HCT116 (cell line): ENCODE data around the gene GPR61. TPM values are rescaled to one million over a fixed set of nuclear protein-coding genes. Genes with fewer than 3 reads are reported as not detected.

Experiments used
- ATAC-seq: fragments of 200-7000 bp; cut with Tn5 transposase; 2 replicates; pipeline ENCODE4 v1.9.1; 2020; ENCODE audit warnings: mild to moderate bottlenecking, moderate library complexity
- BruUV-seq: library from RNA; stranded (reverse); fragments of 400-500 nt; replicated peaks from 2 replicates; lab custom pipeline; 2021; lab: Mats Ljungman, UMichigan
- CTCF ChIA-PET: fragments of 300-600 bp; sonication (Branson Sonifier 250); formaldehyde crosslinking; loops from one replicate; lab custom pipeline; 2021; ENCODE audit warnings: antibody characterized with exemption; lab: Charles Lee
- POLR2A ChIA-PET: fragments of 300-600, 350-600 bp; sonication (Branson Sonifier 250); formaldehyde crosslinking; loops from one replicate; lab custom pipeline; 2021; ENCODE audit warnings: antibody characterized with exemption; lab: Charles Lee
- RAD21 ChIA-PET, 2 experiments: fragments of 300-600 bp; sonication (Branson Sonifier 250); formaldehyde crosslinking; loops; one replicate each; lab custom pipeline; 2023; ENCODE audit warnings: low total read pairs in 2 of 2; ENCODE audit not compliant: uncharacterized antibody in 2 of 2, unreplicated experiment in 2 of 2, low non-redundant PET in 1 of 2; lab: Charles Lee
- DNase-seq: peaks from one replicate; pipeline ENCODE4 v3.0.0-alpha.2; 2010; ENCODE audit warnings: low read depth, low spot score
- H2AFZ ChIP-seq: fragments of 200-600 bp; shearing (Covaris generic), sonication (generic); 2 replicates; pipeline ENCODE4 v1.6.1; 2017; ENCODE audit warnings: low read depth, mixed run types, mixed read lengths, antibody characterized with exemption, low read length; ENCODE audit not compliant: poor library complexity, severe bottlenecking
- H3K27ac ChIP-seq: 2 replicates; pipeline ENCODE4 v1.5.1; 2012; ENCODE audit warnings: low read depth, low read length
- H3K27me3 ChIP-seq: fragments of 200-600 bp; sonication (generic); 2 replicates; pipeline ENCODE4 v1.6.1; 2016; ENCODE audit warnings: mixed run types, low read length, mixed read lengths; ENCODE audit not compliant: insufficient read depth
- H3K36me3 ChIP-seq, 2 experiments: fragments of 200-500 bp in 1 of 2; fragments of 200-600 bp in 1 of 2; sonication (Bioruptor generic) in 1 of 2; sonication (generic) in 1 of 2; 2 replicates each; pipeline versions ENCODE4 v1.5.1 to v1.6.1; 2014 to 2016; ENCODE audit warnings: low read length in 2 of 2, inconsistent platforms in 1 of 2, mixed read lengths in 1 of 2, mixed run types in 1 of 2; ENCODE audit not compliant: insufficient read depth in 2 of 2, control insufficient read depth in 1 of 2
- H3K4me1 ChIP-seq, 2 experiments: fragments of 200-600 bp in 1 of 2; sonication (generic) in 1 of 2; 2 replicates each; pipeline versions ENCODE4 v1.5.1 to v1.6.1; 2012 to 2017; ENCODE audit warnings: low read length in 2 of 2, inconsistent platforms in 1 of 2, mild to moderate bottlenecking in 1 of 2, mixed read lengths in 1 of 2, mixed run types in 1 of 2, moderate library complexity in 1 of 2; ENCODE audit not compliant: insufficient read depth in 2 of 2, control insufficient read depth in 1 of 2
- H3K4me2 ChIP-seq: fragments of 200-600 bp; sonication (generic); 2 replicates; pipeline ENCODE4 v1.6.1; 2017; ENCODE audit warnings: mixed run types, low read length, mixed read lengths
- H3K4me3 ChIP-seq, 2 experiments: fragments of 200-600 bp in 1 of 2; sonication (generic) in 1 of 2; replicated peaks in 1 of 2; 2 replicates each; pipeline ENCODE4 v1.5.1; 2011 to 2016; ENCODE audit warnings: low read length in 2 of 2, control low read depth in 1 of 2, low read depth in 1 of 2, mild to moderate bottlenecking in 1 of 2, mixed read lengths in 1 of 2, mixed run types in 1 of 2
- H3K79me2 ChIP-seq: fragments of 200-600 bp; sonication (generic); 2 replicates; pipeline ENCODE4 v1.6.1; 2017; ENCODE audit warnings: mild to moderate bottlenecking, mixed run types, low read length, moderate library complexity, mixed read lengths; ENCODE audit not compliant: insufficient read depth
- H3K9ac ChIP-seq: fragments of 200-600 bp; sonication (generic); 2 replicates; pipeline ENCODE4 v1.6.1; 2016; ENCODE audit warnings: low read length, mixed read lengths
- H3K9me2 ChIP-seq: fragments of 200-600 bp; sonication (generic), shearing (Covaris generic); 2 replicates; pipeline ENCODE4 v1.6.1; 2017; ENCODE audit warnings: mixed run types, mild to moderate bottlenecking, moderate library complexity; ENCODE audit not compliant: insufficient read depth
- H3K9me3 ChIP-seq, 2 experiments: fragments of 200-500 bp in 1 of 2; fragments of 200-600 bp in 1 of 2; sonication (Bioruptor generic) in 1 of 2; sonication (generic) in 1 of 2; 2 replicates each; pipeline ENCODE4 v1.6.1; 2014 to 2017; ENCODE audit warnings: low read length in 2 of 2, mixed read lengths in 2 of 2, inconsistent platforms in 1 of 2, low read depth in 1 of 2, mild to moderate bottlenecking in 1 of 2, mixed run types in 1 of 2, moderate library complexity in 1 of 2; ENCODE audit not compliant: control insufficient read depth in 1 of 2, insufficient read depth in 1 of 2
- H4K20me1 ChIP-seq: fragments of 200-600 bp; sonication (generic), shearing (Covaris generic); 2 replicates; pipeline ENCODE4 v1.6.1; 2017; ENCODE audit warnings: mixed run types, mild to moderate bottlenecking, moderate library complexity; ENCODE audit not compliant: insufficient read depth
- ATF3 ChIP-seq: IDR thresholded peaks from 2 replicates; pipeline ENCODE4 v1.6.1; 2012
- CTCF ChIP-seq, 3 experiments: fragments of 200-600 bp in 1 of 3; sonication (generic) in 1 of 3; IDR thresholded peaks in 2 of 3; conservative IDR thresholded peaks in 1 of 3; 2 replicates each; pipeline ENCODE4 v1.5.1; 2012 to 2017; ENCODE audit warnings: low read depth in 2 of 3, low read length in 2 of 3, antibody characterized with exemption in 1 of 3, borderline replicate concordance in 1 of 3, control low read depth in 1 of 3, mild to moderate bottlenecking in 1 of 3, mixed read lengths in 1 of 3, mixed run types in 1 of 3, moderate library complexity in 1 of 3; ENCODE audit not compliant: insufficient read depth in 1 of 3
- RAD21 ChIP-seq: IDR thresholded peaks from 2 replicates; pipeline ENCODE4 v1.6.1; 2012; ENCODE audit warnings: low read depth, mild to moderate bottlenecking
- REST ChIP-seq: IDR thresholded peaks from 2 replicates; pipeline ENCODE4 v1.6.1; 2012; ENCODE audit warnings: low read depth
- YY1 ChIP-seq: IDR thresholded peaks from 2 replicates; pipeline ENCODE4 v1.6.1; 2011; ENCODE audit warnings: low read length, low read depth, moderate library complexity, mild to moderate bottlenecking; ENCODE audit not compliant: insufficient replicate concordance; ENCODE audit errors: extremely low read depth
- ZFX ChIP-seq: fragments of 450-650 bp; IDR thresholded peaks from 2 replicates; pipeline ENCODE4 v1.6.1; 2017
- intact Hi-C: fragments of 100-400 bp; cut with micrococcal nuclease; formaldehyde crosslinking; loops from 2 replicates; pipeline ENCODE4 v1.10.0; 2022
- total RNA-seq: library from RNA; stranded (reverse); gene quantifications from one replicate; pipeline ENCODE4 v1.2.1, GENCODE V29; 2021; ENCODE audit not compliant: unreplicated experiment

The GPR61 gene
- total RNA-seq, 1 experiment from 2014 or later, result not detected

- Histone ChIP-seq H3K4me2 (peak within 1 kb of the TSS; percentile 68), H3K27ac (no peak within 1 kb of the TSS), H3K36me3 (no peaks in the 10 kb centered on the region)
- POLR2A ChIA-PET, result no interaction called here
- intact Hi-C loops, result no loop called here
- no peak for TF ChIP-seq CTCF (IDR thresholded peaks at IDR 0.05 in 2 of 3, conservative IDR thresholded peaks at IDR 0.05 in 1 of 3; ENCODE audit: borderline replicate concordance in 1 of 3, insufficient read depth in 1 of 3, low read depth in 2 of 3, low read length in 2 of 3)
- TF ChIP-seq ZFX, result no peak
- TF ChIP-seq ATF3, result no peak
- TF ChIP-seq YY1, result no peak
- no peak for TF ChIP-seq REST
- TF ChIP-seq RAD21, result no peak
- TF ChIP-seq, all 23 proteins: peak for 0
- ATAC-seq (peak; percentile 62), DNase-seq (no peak)
- 0 out of 2 replicates have a peak within 1 kb of the TSS, but pooled peaks have one; percentile 20 for H3K9ac ChIP-seq
- no peaks in the 10 kb centered on the region for H3K79me2 ChIP-seq
- ChIA-PET RAD21 (no interaction called here), CTCF (interaction anchor here (0.6 to 1.7 kb wide), 2 partner anchors 22 to 308 kb away, joined by 3 to 5 read pairs; no protein-coding TSS in a partner anchor)
- BruUV-seq, result no TSS peak
- H3K4me3 ChIP-seq, result peak within 1 kb of the TSS; percentile 22 to 38; a peak in 2 of 4 replicates
- no peaks in the 10 kb centered on the region for H4K20me1 ChIP-seq
- H3K4me1 ChIP-seq, result peaks cover 0 to 5% of the 10 kb centered on the region in 2 experiments; a peak in 2 of 4 replicates
- H3K27me3 ChIP-seq, result peaks cover 7% of the 10 kb centered on the region; the same call in 1 of the 2 replicates
- peak within 1 kb of the TSS; percentile 39 for H2AFZ ChIP-seq
- H3K9me2 ChIP-seq, result no peaks in the 10 kb centered on the region; the same call in 1 of the 2 replicates
- H3K9me3 ChIP-seq, result no peaks in the 10 kb centered on the region
These were observed 30.2 kb upstream of the GPR61 start, which contains the start of gene AMIGO1 for GRCh38 chr1:109509176-109510134. TSS of gene AMIGO1 (minus strand) at chr1:109509727. CDS start at chr1:109508912, 815 bp downstream.
